WERI-Rb-1 (cell line): ENCODE results near the gene MRAS.

Experiments
- DNase-seq: peaks from one replicate; pipeline ENCODE4 v3.0.0-alpha.2; 2020
- H3K27ac ChIP-seq: fragments of 250-450 bp; sonication (Bioruptor Pico); 2 replicates; pipeline ENCODE4 v1.5.1; 2020; ENCODE audit warnings: mild to moderate bottlenecking, moderate library complexity
- H3K27me3 ChIP-seq: fragments of 250-450 bp; sonication (Bioruptor Pico); 2 replicates; pipeline ENCODE4 v1.5.1; 2021; ENCODE audit warnings: mild to moderate bottlenecking, low read depth, moderate library complexity; ENCODE audit not compliant: insufficient read depth, severe bottlenecking
- H3K36me3 ChIP-seq: fragments of 250-450 bp; sonication (Bioruptor Pico); 2 replicates; pipeline ENCODE4 v1.5.1; 2020; ENCODE audit warnings: mild to moderate bottlenecking, moderate library complexity
- H3K4me3 ChIP-seq: 2 replicates; pipeline ENCODE4 v1.5.1; 2011; ENCODE audit warnings: low read depth, mild to moderate bottlenecking, control low read depth, low read length
- H3K9me3 ChIP-seq: fragments of 250-450 bp; sonication (Bioruptor Pico); 2 replicates; pipeline ENCODE4 v1.5.1; 2021; ENCODE audit warnings: mild to moderate bottlenecking, moderate library complexity; ENCODE audit not compliant: severe bottlenecking
- TF ChIP-seq, protein P1 (sequence below): IDR thresholded peaks from 2 replicates; pipeline ENCODE4 v1.5.1; 2011; ENCODE audit warnings: low read depth, mild to moderate bottlenecking, control low read depth, inconsistent platforms, low read length

Gene MRAS

DNA sequence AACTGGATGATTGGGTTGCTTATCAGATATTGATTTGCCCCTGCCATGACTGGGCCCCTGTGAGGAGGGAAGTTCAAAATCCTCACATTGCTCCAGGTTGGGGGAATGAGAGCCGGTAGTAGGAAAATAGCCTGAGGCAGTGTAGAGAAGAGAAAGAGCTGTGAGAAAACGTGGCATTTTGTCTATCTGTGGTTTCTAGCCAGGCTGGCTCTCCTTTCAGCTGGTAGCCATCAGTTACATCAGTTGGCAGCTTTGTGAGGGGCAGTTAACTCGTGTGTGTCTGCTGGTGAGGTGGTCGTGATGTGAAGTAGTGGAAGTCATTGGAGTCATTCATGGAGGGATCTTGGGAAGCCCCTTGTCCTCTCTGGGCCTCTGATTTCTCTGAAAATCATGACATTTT lies 91.3 kb downstream of the MRAS start:
- no peaks in the 10 kb centered on the region for H3K9me3 ChIP-seq
- H3K27me3 ChIP-seq: no peaks in the 10 kb centered on the region
- no peak overlapping the region for H3K27ac ChIP-seq
- no peaks in the 10 kb centered on the region for H3K36me3 ChIP-seq
- no peak for DNase-seq
- H3K4me3 ChIP-seq: no peak overlapping the region
- TF ChIP-seq, protein P1, sequence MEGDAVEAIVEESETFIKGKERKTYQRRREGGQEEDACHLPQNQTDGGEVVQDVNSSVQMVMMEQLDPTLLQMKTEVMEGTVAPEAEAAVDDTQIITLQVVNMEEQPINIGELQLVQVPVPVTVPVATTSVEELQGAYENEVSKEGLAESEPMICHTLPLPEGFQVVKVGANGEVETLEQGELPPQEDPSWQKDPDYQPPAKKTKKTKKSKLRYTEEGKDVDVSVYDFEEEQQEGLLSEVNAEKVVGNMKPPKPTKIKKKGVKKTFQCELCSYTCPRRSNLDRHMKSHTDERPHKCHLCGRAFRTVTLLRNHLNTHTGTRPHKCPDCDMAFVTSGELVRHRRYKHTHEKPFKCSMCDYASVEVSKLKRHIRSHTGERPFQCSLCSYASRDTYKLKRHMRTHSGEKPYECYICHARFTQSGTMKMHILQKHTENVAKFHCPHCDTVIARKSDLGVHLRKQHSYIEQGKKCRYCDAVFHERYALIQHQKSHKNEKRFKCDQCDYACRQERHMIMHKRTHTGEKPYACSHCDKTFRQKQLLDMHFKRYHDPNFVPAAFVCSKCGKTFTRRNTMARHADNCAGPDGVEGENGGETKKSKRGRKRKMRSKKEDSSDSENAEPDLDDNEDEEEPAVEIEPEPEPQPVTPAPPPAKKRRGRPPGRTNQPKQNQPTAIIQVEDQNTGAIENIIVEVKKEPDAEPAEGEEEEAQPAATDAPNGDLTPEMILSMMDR: no peak

GRCh38 chr3:138440121-138440521 lies 91.7 kb downstream of the MRAS start:
- no peaks in the 10 kb centered on the region for H3K27me3 ChIP-seq
- H3K4me3 ChIP-seq: no peak overlapping the region
- no peak overlapping the region for H3K27ac ChIP-seq
- DNase-seq: no peak
- TF ChIP-seq, protein P1: no peak
- H3K9me3 ChIP-seq: no peaks in the 10 kb centered on the region
- H3K36me3 ChIP-seq: no peaks in the 10 kb centered on the region

DNA sequence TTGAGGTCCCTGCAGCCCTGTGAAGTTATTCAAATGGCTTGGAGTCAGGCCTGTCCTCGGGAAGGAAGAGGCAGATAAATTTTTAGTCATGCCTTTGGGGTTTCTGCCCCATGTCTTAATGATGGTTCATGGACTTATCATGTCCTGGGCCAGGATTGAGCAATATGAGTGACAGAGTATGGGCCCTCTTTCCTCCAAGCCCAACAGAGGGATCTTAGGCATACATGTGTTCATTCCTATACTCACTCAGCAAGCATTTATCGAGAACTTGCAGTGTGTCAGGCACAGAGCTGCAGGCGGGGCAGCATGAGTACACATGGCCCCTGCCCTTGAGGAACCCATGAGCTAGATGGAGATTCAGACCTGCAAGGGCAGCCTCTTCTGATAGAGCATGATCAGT lies 92.2 kb downstream of the MRAS start:
- TF ChIP-seq, protein P1: no peak
- DNase-seq: no peak
- Histone ChIP-seq H3K4me3 (no peak overlapping the region), H3K9me3 (no peaks in the 10 kb centered on the region), H3K27me3 (no peaks in the 10 kb centered on the region), H3K36me3 (no peaks in the 10 kb centered on the region), H3K27ac (no peak overlapping the region)

GRCh38 chr3:138441256-138441655 lies 92.9 kb downstream of the MRAS start:
- H3K4me3 ChIP-seq: no peak overlapping the region
- TF ChIP-seq, protein P1: no peak
- H3K27ac ChIP-seq: no peak overlapping the region
- H3K27me3 ChIP-seq: no peaks in the 10 kb centered on the region
- H3K9me3 ChIP-seq: no peaks in the 10 kb centered on the region
- DNase-seq: no peak
- no peaks in the 10 kb centered on the region for H3K36me3 ChIP-seq

DNA sequence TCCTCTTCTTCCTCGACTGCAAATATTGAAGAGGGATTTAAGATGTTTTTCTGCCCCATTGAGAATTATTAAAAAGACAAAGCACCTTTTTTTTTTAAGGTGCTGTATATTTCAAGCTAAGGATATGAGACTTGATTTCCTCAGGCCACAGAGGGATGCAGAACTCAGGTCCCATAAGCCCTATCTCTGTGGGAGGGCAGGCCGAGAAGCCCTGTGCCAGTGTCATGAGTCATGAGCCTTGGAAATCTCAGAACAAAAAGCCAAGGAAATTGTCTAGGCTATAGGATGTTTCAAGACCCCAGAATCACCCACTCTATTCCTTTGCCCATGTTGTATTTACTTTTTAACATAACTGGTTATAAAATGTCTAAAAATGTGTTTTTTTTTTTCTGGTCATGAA lies 93.4 kb downstream of the MRAS start:
- DNase-seq: no peak
- Histone ChIP-seq H3K9me3 (no peaks in the 10 kb centered on the region), H3K27ac (no peak overlapping the region), H3K4me3 (no peak overlapping the region), H3K36me3 (no peaks in the 10 kb centered on the region), H3K27me3 (no peaks in the 10 kb centered on the region)
- TF ChIP-seq, protein P1: no peak

DNA sequence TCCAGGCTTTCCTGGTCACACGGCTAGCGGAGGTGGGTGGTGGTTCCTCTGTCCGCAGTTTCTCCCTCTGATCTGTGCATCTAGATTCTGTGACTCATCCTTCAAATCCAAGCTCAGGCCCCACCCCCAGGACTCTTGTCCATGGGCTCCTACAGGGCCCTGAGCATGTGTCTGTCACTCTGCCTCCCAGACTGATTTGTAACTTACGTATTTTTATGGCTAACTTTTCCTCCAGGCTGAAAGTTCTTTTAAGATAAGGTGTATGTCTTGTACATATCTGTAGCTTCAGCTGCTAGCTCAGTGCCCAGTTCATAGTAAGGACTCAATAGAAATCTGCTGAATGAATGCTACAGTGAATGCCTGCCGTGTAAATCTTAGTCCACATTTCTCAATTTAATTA lies 94.1 kb downstream of the MRAS start:
- TF ChIP-seq, protein P1: no peak
- peak; percentile 74 for DNase-seq
- 0 out of 2 replicates have a peak overlapping the region, but pooled peaks have one; percentile 5 for H3K27ac ChIP-seq
- H3K27me3 ChIP-seq: no peaks in the 10 kb centered on the region
- no peak overlapping the region for H3K4me3 ChIP-seq
- H3K9me3 ChIP-seq: no peaks in the 10 kb centered on the region
- no peaks in the 10 kb centered on the region for H3K36me3 ChIP-seq
